Aorta (tissue), 5 donors: Measurements from ENCODE around the gene ITIH1. TPM values are rescaled to one million over a fixed set of nuclear protein-coding genes. Genes with fewer than 3 reads are reported as not detected.
A peak's percentile ranks its signal among the peaks of the same experiment; 100 is the strongest.

Experiments
- ATAC-seq: fragments of 200-7000 bp; cut with Tn5 transposase; one replicate; pipeline ENCODE4 v1.9.1; 2022; ENCODE audit warnings: moderate library complexity; ENCODE audit not compliant: low FRiP score
- DNase-seq, 2 donors: peaks; one replicate each; pipeline ENCODE4 v3.0.0-alpha.2; 2020
- H3K27ac ChIP-seq, 2 donors: one replicate each; pipeline ENCODE4 v1.5.1; 2013; ENCODE audit warnings: low read length in 2 of 2, mild to moderate bottlenecking in 2 of 2, moderate library complexity in 2 of 2, control low read depth in 1 of 2, inconsistent platforms in 1 of 2, low read depth in 1 of 2
- H3K27me3 ChIP-seq, 2 donors: one replicate each; pipeline ENCODE4 v1.6.1; 2013; ENCODE audit warnings: control low read depth in 1 of 2, low read length in 1 of 2, mild to moderate bottlenecking in 1 of 2, moderate library complexity in 1 of 2; ENCODE audit not compliant: insufficient read depth in 2 of 2, control insufficient read depth in 1 of 2
- H3K36me3 ChIP-seq, 2 donors: one replicate each; pipeline ENCODE4 v1.6.1; 2013; ENCODE audit warnings: control low read depth in 1 of 2, low read length in 1 of 2, mild to moderate bottlenecking in 1 of 2; ENCODE audit not compliant: insufficient read depth in 2 of 2, control insufficient read depth in 1 of 2
- H3K4me1 ChIP-seq, 2 donors: one replicate each; pipeline ENCODE4 v1.6.1; 2013; ENCODE audit warnings: low read length in 2 of 2, control low read depth in 1 of 2, mild to moderate bottlenecking in 1 of 2, moderate library complexity in 1 of 2; ENCODE audit not compliant: insufficient read depth in 2 of 2, control insufficient read depth in 1 of 2
- H3K4me3 ChIP-seq, 2 donors: one replicate each; pipeline ENCODE4 v1.5.1; 2013; ENCODE audit warnings: low read length in 2 of 2, control low read depth in 1 of 2, mild to moderate bottlenecking in 1 of 2
- H3K9me3 ChIP-seq: one replicate; pipeline ENCODE4 v1.6.1; 2013; ENCODE audit warnings: mild to moderate bottlenecking, low read length; ENCODE audit not compliant: control insufficient read depth
- WGBS, 2 donors: extraction: QIAGEN DNeasy Blood & Tissue Kit; methylation state at CpG; one replicate each; pipeline ENCODE4 v1.1.7; 2013; 5-methylcytosine and 5-hydroxymethylcytosine counted together
- intact Hi-C, 2 donors: fragments of 100-400 bp; cut with DNase I; formaldehyde crosslinking; loops; one replicate each; pipeline versions ENCODE4 v1.14.2 to v1.15.0; 2022
- polyA plus RNA-seq, 2 donors: library from polyadenylated mRNA; stranded (reverse); fragments of 200-250 nt; gene quantifications; one replicate each; pipeline ENCODE4 v1.2.3, GENCODE V29; 2013
- total RNA-seq, 2 donors: library from RNA; stranded (reverse); fragmentation: NEBNext Ultra II Directional; extraction: Animal tissue kit (Norgen Biotek cat#: 25700); gene quantifications; one replicate each; pipeline ENCODE4 v1.2.1, GENCODE V29; 2021
- donor health status: healthy with polysubstance abuse.
- donor health status: Bipolar disorder and iron deficiency.
- donor health status: DM: no; HTN: no; CAD: no.
- donor health status: DM: no; HTN: no; CAD: no.
- donor health status: DM: yes; HTN: yes; CAD: no.

ITIH1 gene
- total and polyA plus RNA-seq, 4 donors = 0.50 TPM; not detected in 3

- Histone ChIP-seq H3K27me3 (no peaks in the 10 kb centered on the region), H3K27ac (no peak overlapping the region), H3K9me3 (no peaks in the 10 kb centered on the region), H3K4me3 (no peak overlapping the region), H3K4me1 (no peaks in the 10 kb centered on the region), H3K36me3 (peaks cover 0 to 2% of the 10 kb centered on the region in 2 donors)
- ATAC-seq (no peak), DNase-seq (no peak)
- 93 to 97% methylated on average over 10 of the region's 10 CpGs for WGBS, 2 donors
- intact Hi-C loops = no loop called here
Observed at GRCh38 chr3:52824037-52824436, 46.6 kb downstream of the ITIH1 start.

GRCh38 chr3:52827441-52827840 lies 50.0 kb downstream of the ITIH1 start:
- H3K36me3 ChIP-seq = peaks cover 0 to 2% of the 10 kb centered on the region in 2 donors
- H3K27me3 ChIP-seq = no peaks in the 10 kb centered on the region
- H3K4me3 ChIP-seq = no peak overlapping the region
- H3K27ac ChIP-seq = no peak overlapping the region
- ATAC-seq (no peak), DNase-seq (no peak)
- WGBS, 2 donors = 63 to 64% methylated on average over 9 of the region's 9 CpGs
- no peaks in the 10 kb centered on the region for H3K9me3 ChIP-seq
- intact Hi-C loops = no loop called here
- peaks cover 2 to 6% of the 10 kb centered on the region in 2 donors for H3K4me1 ChIP-seq

- intact Hi-C loops = no loop called here
- Histone ChIP-seq H3K36me3 (peaks cover 0 to 2% of the 10 kb centered on the region in 2 donors), H3K4me3 (no peak overlapping the region), H3K27me3 (no peaks in the 10 kb centered on the region), H3K9me3 (no peaks in the 10 kb centered on the region), H3K27ac (no peak overlapping the region), H3K4me1 (peaks cover 2 to 6% of the 10 kb centered on the region in 2 donors)
- 47 to 52% methylated on average over 10 of the region's 10 CpGs for WGBS, 2 donors
- ATAC-seq (no peak), DNase-seq (no peak)
Observed at GRCh38 chr3:52827866-52828376, 50.5 kb downstream of the ITIH1 start.

GRCh38 chr3:52829482-52829881 lies 52.1 kb downstream of the ITIH1 start:
- no peak overlapping the region for H3K4me3 ChIP-seq
- H3K27me3 ChIP-seq = no peaks in the 10 kb centered on the region
- intact Hi-C loops = no loop called here
- no peak overlapping the region for H3K27ac ChIP-seq
- ATAC-seq = no peak
- DNase-seq = no peak
- no peaks in the 10 kb centered on the region for H3K9me3 ChIP-seq
- peaks cover 0 to 2% of the 10 kb centered on the region in 2 donors for H3K36me3 ChIP-seq
- 89 to 93% methylated on average over 3 of the region's 3 CpGs for WGBS, 2 donors
- H3K4me1 ChIP-seq = peaks cover 2 to 6% of the 10 kb centered on the region in 2 donors

GRCh38 chr3:52829906-52830463 lies 52.6 kb downstream of the ITIH1 start:
- Histone ChIP-seq H3K9me3 (no peaks in the 10 kb centered on the region), H3K27me3 (no peaks in the 10 kb centered on the region), H3K27ac (peak overlapping the region; percentile 14 to 51), H3K36me3 (peaks cover 0 to 2% of the 10 kb centered on the region in 2 donors), H3K4me3 (peak overlapping the region in 1 of 2 donors; percentile 24), H3K4me1 (peaks cover 2 to 6% of the 10 kb centered on the region in 2 donors)
- 73 to 80% methylated on average over 10 of the region's 10 CpGs for WGBS, 2 donors
- intact Hi-C loops = loop anchor here (5.0 kb wide), 2 partner anchors 62 to 63 kb away; no protein-coding TSS in a partner anchor
- DNase-seq (no peak), ATAC-seq (no peak)

- peaks cover 4 to 6% of the 10 kb centered on the region in 2 donors for H3K4me1 ChIP-seq
- H3K27ac ChIP-seq = peak within 1 kb of the TSS; percentile 73 to 91
- H3K9me3 ChIP-seq = no peaks in the 10 kb centered on the region
- peaks cover 0 to under 1% of the 10 kb centered on the region in 2 donors for H3K36me3 ChIP-seq
- 53 to 56% methylated on average over 16 of the region's 16 CpGs for WGBS, 2 donors
- H3K4me3 ChIP-seq = peak within 1 kb of the TSS in 1 of 2 donors; percentile 24
- intact Hi-C loops = loop anchor here (5.0 kb wide), 2 partner anchors 62 to 63 kb away; no protein-coding TSS in a partner anchor
- no peak for DNase-seq
- no peak for ATAC-seq
- H3K27me3 ChIP-seq = no peaks in the 10 kb centered on the region
Observed at GRCh38 chr3:52830535-52831258, 53.3 kb downstream of the ITIH1 start, which contains the start of gene ITIH4. Gene ITIH4, minus strand, starts transcription at chr3:52830672. Its CDS starts 30 bp downstream, at chr3:52830642.

GRCh38 chr3:52831500-52832301 lies 54.3 kb downstream of the ITIH1 start:
- WGBS, 2 donors = 7 to 13% methylated on average over 21 of the region's 21 CpGs
- Histone ChIP-seq H3K9me3 (no peaks in the 10 kb centered on the region), H3K4me3 (no peak overlapping the region), H3K4me1 (peaks cover 4 to 6% of the 10 kb centered on the region in 2 donors), H3K27ac (peak overlapping the region; percentile 77 to 91), H3K36me3 (no peaks in the 10 kb centered on the region), H3K27me3 (no peaks in the 10 kb centered on the region)
- ATAC-seq (peak; percentile 79), DNase-seq (peak; percentile 86 to 91)
- intact Hi-C loops = loop anchor here (5.0 kb wide), 2 partner anchors 61 to 64 kb away; no protein-coding TSS in a partner anchor

- H3K4me1 ChIP-seq = peaks cover 4 to 6% of the 10 kb centered on the region in 2 donors
- ATAC-seq (no peak), DNase-seq (no peak)
- intact Hi-C loops = loop anchor here (5.0 kb wide), 2 partner anchors 59 to 66 kb away; no protein-coding TSS in a partner anchor
- no peaks in the 10 kb centered on the region for H3K9me3 ChIP-seq
- WGBS, 2 donors = 94% methylated on average over 14 of the region's 14 CpGs
- no peaks in the 10 kb centered on the region for H3K36me3 ChIP-seq
- no peak overlapping the region for H3K4me3 ChIP-seq
- H3K27ac ChIP-seq = no peak overlapping the region
- H3K27me3 ChIP-seq = no peaks in the 10 kb centered on the region
Observed at GRCh38 chr3:52833202-52833601, 55.8 kb downstream of the ITIH1 start.
